Ishikawa (cell line): Measurements from ENCODE around the gene JPH3.

Source experiments
- CEBPB ChIP-seq: IDR thresholded peaks from 2 replicates; pipeline ENCODE4 v1.6.1; 2012
- CREB1 ChIP-seq: IDR thresholded peaks from 2 replicates; pipeline ENCODE4 v1.6.1; 2012; ENCODE audit warnings: low read depth
- EGR1 ChIP-seq: IDR thresholded peaks from 2 replicates; pipeline ENCODE4 v1.6.1; 2012
- EP300 ChIP-seq: IDR thresholded peaks from 2 replicates; pipeline ENCODE4 v1.6.1; 2012; ENCODE audit warnings: borderline replicate concordance
- FOXM1 ChIP-seq: IDR thresholded peaks from 2 replicates; pipeline ENCODE4 v1.6.1; 2012; ENCODE audit warnings: low read depth, borderline replicate concordance
- NFIC ChIP-seq: IDR thresholded peaks from 2 replicates; pipeline ENCODE4 v1.6.1; 2012
- RAD21 ChIP-seq: IDR thresholded peaks from 2 replicates; pipeline ENCODE4 v1.6.1; 2012; ENCODE audit warnings: low read depth
- TAF1 ChIP-seq: IDR thresholded peaks from 2 replicates; pipeline ENCODE4 v1.6.1; 2012; ENCODE audit warnings: low read depth, mild to moderate bottlenecking
- TCF12 ChIP-seq: IDR thresholded peaks from 2 replicates; pipeline ENCODE4 v1.6.1; 2012; ENCODE audit warnings: low read depth
- TEAD4 ChIP-seq: IDR thresholded peaks from 2 replicates; pipeline ENCODE4 v1.6.1; 2012
- YY1 ChIP-seq: IDR thresholded peaks from 2 replicates; pipeline ENCODE4 v1.6.1; 2012; ENCODE audit warnings: low read depth
- ZBTB7A ChIP-seq: IDR thresholded peaks from 2 replicates; pipeline ENCODE4 v1.6.1; 2012; ENCODE audit warnings: low read depth
- TF ChIP-seq, protein P1 (sequence below): IDR thresholded peaks from 2 replicates; pipeline ENCODE4 v1.6.1; 2012
- TF ChIP-seq, protein P2 (sequence below): IDR thresholded peaks from 2 replicates; pipeline ENCODE4 v1.6.1; 2012
- TF ChIP-seq, protein P3 (sequence below): IDR thresholded peaks from 2 replicates; pipeline ENCODE4 v1.6.1; 2012; ENCODE audit warnings: low read depth, mild to moderate bottlenecking

Gene JPH3

DNA sequence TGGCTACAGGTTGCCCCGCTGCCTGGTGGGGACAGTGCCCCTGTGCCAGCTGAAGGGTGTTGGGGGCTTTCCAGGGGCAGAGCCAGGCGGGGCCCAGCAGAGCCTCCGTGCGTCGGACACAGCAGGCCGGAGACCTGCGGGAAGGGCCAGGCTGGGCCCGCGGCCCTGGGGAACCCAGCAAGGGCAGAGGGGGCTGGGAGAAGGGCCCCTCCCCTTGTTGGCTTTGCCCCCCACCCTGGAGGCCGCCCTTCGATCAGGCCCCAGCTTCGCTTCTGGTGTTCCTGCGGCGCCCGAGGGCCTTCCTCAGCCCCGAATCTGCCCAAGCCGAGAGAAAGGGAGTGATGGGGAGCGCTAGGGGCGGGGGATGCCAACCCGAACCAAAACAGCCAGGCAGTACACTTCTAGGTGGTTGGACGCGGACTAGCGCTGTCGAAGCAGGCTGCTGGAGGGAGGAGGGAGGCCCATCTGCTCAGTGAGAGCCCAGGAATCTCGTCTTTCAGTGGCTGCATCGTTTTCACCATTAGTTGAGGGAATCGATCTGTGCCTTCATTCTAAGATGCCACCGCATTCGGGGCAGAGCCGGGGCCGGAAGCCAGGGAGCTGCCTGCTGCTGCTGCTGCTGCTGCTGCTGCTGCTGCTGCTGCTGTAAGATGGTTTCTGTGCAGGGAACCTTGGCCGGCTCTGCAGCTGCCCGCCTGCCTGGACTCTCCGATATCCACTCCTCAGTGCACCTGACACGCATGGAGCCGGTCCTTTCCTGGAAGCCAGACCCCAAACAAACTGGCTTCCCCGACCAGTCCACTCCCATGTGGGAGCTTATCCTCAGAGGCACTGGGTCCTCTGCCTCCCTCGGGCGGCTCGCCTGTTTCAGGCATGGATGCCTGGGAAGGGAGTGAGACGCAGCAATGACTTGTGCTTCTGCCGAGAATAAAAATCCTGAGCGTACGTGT lies 1.7 kb downstream of the JPH3 start:
- TF ChIP-seq EP300: no peak
- TF ChIP-seq CREB1: no peak
- TF ChIP-seq, protein P1, sequence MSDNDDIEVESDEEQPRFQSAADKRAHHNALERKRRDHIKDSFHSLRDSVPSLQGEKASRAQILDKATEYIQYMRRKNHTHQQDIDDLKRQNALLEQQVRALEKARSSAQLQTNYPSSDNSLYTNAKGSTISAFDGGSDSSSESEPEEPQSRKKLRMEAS: no peak
- TF ChIP-seq FOXM1: no peak
- no peak for TF ChIP-seq YY1
- no peak for TF ChIP-seq NFIC
- TF ChIP-seq EGR1: no peak
- TF ChIP-seq, protein P2, sequence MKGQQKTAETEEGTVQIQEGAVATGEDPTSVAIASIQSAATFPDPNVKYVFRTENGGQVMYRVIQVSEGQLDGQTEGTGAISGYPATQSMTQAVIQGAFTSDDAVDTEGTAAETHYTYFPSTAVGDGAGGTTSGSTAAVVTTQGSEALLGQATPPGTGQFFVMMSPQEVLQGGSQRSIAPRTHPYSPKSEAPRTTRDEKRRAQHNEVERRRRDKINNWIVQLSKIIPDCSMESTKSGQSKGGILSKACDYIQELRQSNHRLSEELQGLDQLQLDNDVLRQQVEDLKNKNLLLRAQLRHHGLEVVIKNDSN: no peak
- no peak for TF ChIP-seq TAF1
- TF ChIP-seq, protein P3, sequence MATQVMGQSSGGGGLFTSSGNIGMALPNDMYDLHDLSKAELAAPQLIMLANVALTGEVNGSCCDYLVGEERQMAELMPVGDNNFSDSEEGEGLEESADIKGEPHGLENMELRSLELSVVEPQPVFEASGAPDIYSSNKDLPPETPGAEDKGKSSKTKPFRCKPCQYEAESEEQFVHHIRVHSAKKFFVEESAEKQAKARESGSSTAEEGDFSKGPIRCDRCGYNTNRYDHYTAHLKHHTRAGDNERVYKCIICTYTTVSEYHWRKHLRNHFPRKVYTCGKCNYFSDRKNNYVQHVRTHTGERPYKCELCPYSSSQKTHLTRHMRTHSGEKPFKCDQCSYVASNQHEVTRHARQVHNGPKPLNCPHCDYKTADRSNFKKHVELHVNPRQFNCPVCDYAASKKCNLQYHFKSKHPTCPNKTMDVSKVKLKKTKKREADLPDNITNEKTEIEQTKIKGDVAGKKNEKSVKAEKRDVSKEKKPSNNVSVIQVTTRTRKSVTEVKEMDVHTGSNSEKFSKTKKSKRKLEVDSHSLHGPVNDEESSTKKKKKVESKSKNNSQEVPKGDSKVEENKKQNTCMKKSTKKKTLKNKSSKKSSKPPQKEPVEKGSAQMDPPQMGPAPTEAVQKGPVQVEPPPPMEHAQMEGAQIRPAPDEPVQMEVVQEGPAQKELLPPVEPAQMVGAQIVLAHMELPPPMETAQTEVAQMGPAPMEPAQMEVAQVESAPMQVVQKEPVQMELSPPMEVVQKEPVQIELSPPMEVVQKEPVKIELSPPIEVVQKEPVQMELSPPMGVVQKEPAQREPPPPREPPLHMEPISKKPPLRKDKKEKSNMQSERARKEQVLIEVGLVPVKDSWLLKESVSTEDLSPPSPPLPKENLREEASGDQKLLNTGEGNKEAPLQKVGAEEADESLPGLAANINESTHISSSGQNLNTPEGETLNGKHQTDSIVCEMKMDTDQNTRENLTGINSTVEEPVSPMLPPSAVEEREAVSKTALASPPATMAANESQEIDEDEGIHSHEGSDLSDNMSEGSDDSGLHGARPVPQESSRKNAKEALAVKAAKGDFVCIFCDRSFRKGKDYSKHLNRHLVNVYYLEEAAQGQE: no peak
- no peak for TF ChIP-seq CEBPB
- no peak for TF ChIP-seq ZBTB7A
- no peak for TF ChIP-seq TEAD4
- TF ChIP-seq TCF12: no peak

DNA sequence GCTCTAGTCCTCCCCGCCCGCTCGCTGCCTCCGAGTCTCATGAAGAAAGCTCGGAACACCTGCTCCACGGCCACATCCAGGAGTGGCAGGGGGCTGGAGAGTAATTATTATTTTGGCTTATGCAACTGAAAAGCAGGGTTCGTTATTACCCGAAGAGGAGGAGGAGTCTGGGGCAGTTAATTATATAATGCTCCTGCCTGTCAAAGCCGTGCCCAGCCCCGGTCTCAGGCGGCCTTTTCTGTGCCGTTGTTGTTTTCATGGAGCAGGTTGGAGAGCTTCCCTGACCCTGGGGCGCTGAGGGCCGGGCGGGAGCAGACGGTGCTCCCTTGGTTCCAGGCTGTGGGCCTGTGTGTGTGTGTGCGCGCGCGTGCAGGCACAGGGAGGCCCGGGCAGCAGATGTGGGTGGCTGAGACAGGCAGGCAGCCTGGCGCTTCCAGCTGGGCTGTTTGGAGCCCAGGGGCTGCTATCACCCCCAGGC lies 2.4 kb downstream of the JPH3 start:
- TF ChIP-seq EGR1 (no peak), FOXM1 (no peak)
- TF ChIP-seq, protein P3: no peak

DNA sequence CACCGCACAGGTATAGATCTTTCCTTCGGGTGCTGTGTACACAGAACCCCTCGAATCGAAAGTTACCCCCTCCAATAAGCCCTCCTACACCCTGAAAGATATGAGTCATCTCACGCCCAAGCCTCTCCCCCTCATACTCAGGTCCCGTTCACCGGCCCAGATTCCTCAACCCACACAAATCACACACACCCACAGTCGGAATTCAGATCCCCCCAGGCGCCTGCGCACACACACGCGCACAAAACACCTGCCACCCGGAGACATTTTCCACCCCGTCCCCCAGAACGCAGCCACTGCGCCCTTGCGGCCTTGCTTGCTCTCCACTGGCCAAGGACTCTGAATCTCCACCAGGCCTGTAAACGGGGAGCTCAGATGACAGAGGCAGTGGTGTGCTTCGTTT lies 4.9 kb downstream of the JPH3 start:
- TF ChIP-seq, protein P1: no peak
- TF ChIP-seq CREB1 (no peak), EP300 (no peak), NFIC (no peak), EGR1 (no peak), RAD21 (no peak)
- TF ChIP-seq, protein P2: no peak

DNA sequence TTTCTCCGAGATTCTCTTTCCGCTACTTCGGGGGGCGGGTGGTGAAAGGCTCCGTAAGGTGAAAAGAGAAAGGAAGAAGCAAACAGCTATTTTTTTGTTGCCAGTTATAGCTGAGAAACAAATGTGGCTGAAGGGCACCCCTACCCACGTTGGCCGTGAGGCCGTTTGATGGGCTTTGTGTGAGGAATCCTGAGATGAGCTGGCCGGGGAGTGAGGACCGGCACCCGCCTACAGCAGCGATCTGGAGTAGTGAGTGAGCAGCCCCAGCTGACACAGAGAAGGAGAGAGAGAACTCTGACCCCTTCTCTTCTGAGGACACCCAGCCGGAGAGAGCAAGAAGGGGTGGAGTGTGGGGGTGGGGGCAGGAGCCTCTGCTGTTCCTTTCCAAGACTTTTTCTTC lies 5.6 kb downstream of the JPH3 start:
- TF ChIP-seq TCF12 (no peak), YY1 (no peak), CREB1 (no peak), NFIC (no peak), CEBPB (no peak), TAF1 (no peak), TEAD4 (no peak), EP300 (no peak), ZBTB7A (no peak), RAD21 (no peak), FOXM1 (no peak), EGR1 (no peak)
- TF ChIP-seq, protein P2: no peak
- TF ChIP-seq, protein P3: no peak
- TF ChIP-seq, protein P1: no peak
